Activated T-cell treated with anti-CD3 and anti-CD28 coated beads, Interleukin-2, amount 50 U/mL, for 24 hours (primary cell): Measurements from ENCODE around the gene MLF2.
"Not testable (repeated sequence)": the region's sequence is repeated elsewhere in the genome, so short reads cannot be mapped to it uniquely, and the experiment has no call there.

Experiments
- DNase-seq: peaks from one replicate; pipeline ENCODE4 v3.0.0-alpha.2; 2020
- H3K27ac Mint-ChIP-seq: 2 replicates; pipeline ENCODE4 v1.8.0; 2020; ENCODE audit warnings: mild to moderate bottlenecking, mixed read lengths
- H3K27me3 Mint-ChIP-seq: 2 replicates; pipeline ENCODE4 v1.8.0; 2020; ENCODE audit warnings: mixed read lengths
- H3K36me3 Mint-ChIP-seq: 2 replicates; pipeline ENCODE4 v1.8.0; 2020; ENCODE audit warnings: low read depth, mixed read lengths
- H3K4me1 Mint-ChIP-seq: 2 replicates; pipeline ENCODE4 v1.8.0; 2020; ENCODE audit warnings: low read depth, mixed read lengths
- H3K4me3 Mint-ChIP-seq: 2 replicates; pipeline ENCODE4 v1.8.0; 2020; ENCODE audit warnings: mild to moderate bottlenecking, moderate library complexity, mixed read lengths
- H3K9me3 Mint-ChIP-seq: 2 replicates; pipeline ENCODE4 v1.8.0; 2020; ENCODE audit warnings: mixed read lengths

The MLF2 gene

GRCh38 chr12:6742080-6742479, 10.9 kb downstream of the MLF2 start:
- not testable (repeated sequence) for DNase-seq, H3K9me3 Mint-ChIP-seq, H3K4me3 Mint-ChIP-seq, H3K27me3 Mint-ChIP-seq
- Mint-ChIP-seq H3K4me1 (peaks cover 45% of the 10 kb centered on the region), H3K36me3 (peaks cover 33% of the 10 kb centered on the region), H3K27ac (peak overlapping the region; percentile 92)

GRCh38 chr12:6736754-6737153, 16.2 kb downstream of the MLF2 start:
- DNase-seq: no peak
- Mint-ChIP-seq H3K36me3 (peaks cover 20% of the 10 kb centered on the region), H3K27me3 (no peaks in the 10 kb centered on the region), H3K9me3 (no peaks in the 10 kb centered on the region), H3K4me1 (peaks cover 4% of the 10 kb centered on the region), H3K4me3 (no peak overlapping the region), H3K27ac (no peak overlapping the region)

- no peak overlapping the region for H3K4me3 Mint-ChIP-seq
- H3K36me3 Mint-ChIP-seq: peaks cover 30% of the 10 kb centered on the region
- peak; percentile 49 for DNase-seq
- peaks cover 4% of the 10 kb centered on the region for H3K4me1 Mint-ChIP-seq
- H3K27me3 Mint-ChIP-seq: no peaks in the 10 kb centered on the region
- H3K9me3 Mint-ChIP-seq: no peaks in the 10 kb centered on the region
- no peak overlapping the region for H3K27ac Mint-ChIP-seq
These were observed 17.3 kb downstream of the MLF2 start for GRCh38 chr12:6735448-6736191.

GRCh38 chr12:6734506-6735387, 18.2 kb downstream of the MLF2 start:
- no peak for DNase-seq
- Mint-ChIP-seq H3K4me1 (peaks cover 4% of the 10 kb centered on the region), H3K9me3 (no peaks in the 10 kb centered on the region), H3K27ac (peak overlapping the region; percentile 12), H3K36me3 (peaks cover 38% of the 10 kb centered on the region), H3K4me3 (no peak overlapping the region), H3K27me3 (no peaks in the 10 kb centered on the region)

GRCh38 chr12:6730169-6730568, 22.8 kb downstream of the MLF2 start:
- Mint-ChIP-seq H3K36me3 (peaks cover 71% of the 10 kb centered on the region), H3K9me3 (no peaks in the 10 kb centered on the region), H3K4me3 (no peak overlapping the region), H3K4me1 (peaks cover 10% of the 10 kb centered on the region), H3K27me3 (no peaks in the 10 kb centered on the region), H3K27ac (peak overlapping the region; percentile 9)
- no peak for DNase-seq

GRCh38 chr12:6729186-6729585, 23.8 kb downstream of the MLF2 start:
- Mint-ChIP-seq H3K4me3 (no peak overlapping the region), H3K27me3 (no peaks in the 10 kb centered on the region), H3K36me3 (peaks cover 70% of the 10 kb centered on the region), H3K9me3 (no peaks in the 10 kb centered on the region), H3K27ac (no peak overlapping the region), H3K4me1 (peaks cover 17% of the 10 kb centered on the region)
- no peak for DNase-seq

- peaks cover 49% of the 10 kb centered on the region for H3K36me3 Mint-ChIP-seq
- no peaks in the 10 kb centered on the region for H3K27me3 Mint-ChIP-seq
- no peaks in the 10 kb centered on the region for H3K9me3 Mint-ChIP-seq
- peaks cover 29% of the 10 kb centered on the region for H3K4me1 Mint-ChIP-seq
- H3K27ac Mint-ChIP-seq: peak overlapping the region; percentile 93
- peak overlapping the region; percentile 86 for H3K4me3 Mint-ChIP-seq
- no peak for DNase-seq
These were observed 27.6 kb downstream of the MLF2 start for GRCh38 chr12:6725350-6725749.

- H3K4me3 Mint-ChIP-seq: peak overlapping the region; percentile 86
- H3K27ac Mint-ChIP-seq: peak overlapping the region; percentile 93
- peak; percentile 70 for DNase-seq
- H3K9me3 Mint-ChIP-seq: no peaks in the 10 kb centered on the region
- peaks cover 39% of the 10 kb centered on the region for H3K36me3 Mint-ChIP-seq
- H3K27me3 Mint-ChIP-seq: no peaks in the 10 kb centered on the region
- peaks cover 29% of the 10 kb centered on the region for H3K4me1 Mint-ChIP-seq
These were observed 28.5 kb downstream of the MLF2 start for GRCh38 chr12:6724409-6724797.

GRCh38 chr12:6723607-6724408, 29.1 kb downstream of the MLF2 start, which contains the start of gene COPS7A:
COPS7A (plus strand) TSS chr12:6724046; CDS start chr12:6724657, 611 bp downstream.
- Mint-ChIP-seq H3K27ac (peak within 1 kb of the TSS; percentile 93), H3K9me3 (no peaks in the 10 kb centered on the region), H3K27me3 (no peaks in the 10 kb centered on the region), H3K4me1 (peaks cover 29% of the 10 kb centered on the region), H3K36me3 (peaks cover 33% of the 10 kb centered on the region), H3K4me3 (peak within 1 kb of the TSS; percentile 86)
- peak; percentile 95 for DNase-seq

GRCh38 chr12:6722863-6723262, 30.1 kb downstream of the MLF2 start:
- Mint-ChIP-seq H3K4me3 (peak overlapping the region; percentile 86), H3K27ac (no peak overlapping the region), H3K36me3 (peaks cover 24% of the 10 kb centered on the region)

GRCh38 chr12:6716874-6717437, 36.0 kb downstream of the MLF2 start:
- DNase-seq: no peak
- Mint-ChIP-seq H3K27me3 (peaks cover 6% of the 10 kb centered on the region), H3K4me1 (no peaks in the 10 kb centered on the region), H3K9me3 (no peaks in the 10 kb centered on the region), H3K4me3 (no peak overlapping the region), H3K27ac (peak overlapping the region; percentile 15), H3K36me3 (no peaks in the 10 kb centered on the region)

More at GRCh38 chr12:6722863-6723262, 30.1 kb downstream of the MLF2 start:
- Mint-ChIP-seq H3K9me3 (no peaks in the 10 kb centered on the region), H3K4me1 (peaks cover 29% of the 10 kb centered on the region), H3K27me3 (no peaks in the 10 kb centered on the region)
- no peak for DNase-seq

- H3K4me1 Mint-ChIP-seq, H3K36me3 Mint-ChIP-seq, H3K27me3 Mint-ChIP-seq, H3K9me3 Mint-ChIP-seq, H3K4me3 Mint-ChIP-seq, DNase-seq, H3K27ac Mint-ChIP-seq: not testable (repeated sequence)
These were observed 36.7 kb downstream of the MLF2 start for GRCh38 chr12:6716031-6716873.

- peak overlapping the region; percentile 78 for H3K27ac Mint-ChIP-seq
- peaks cover 21% of the 10 kb centered on the region for H3K27me3 Mint-ChIP-seq
- H3K9me3 Mint-ChIP-seq: no peaks in the 10 kb centered on the region
- H3K36me3 Mint-ChIP-seq: no peaks in the 10 kb centered on the region
- DNase-seq: peak; percentile 45
- H3K4me1 Mint-ChIP-seq: peaks cover 5% of the 10 kb centered on the region
- H3K4me3 Mint-ChIP-seq: peak overlapping the region; percentile 23
These were observed 44.0 kb downstream of the MLF2 start for GRCh38 chr12:6708960-6709394.
